Lower lobe of right lung (tissue), 2 donors: Measurements from ENCODE around the gene ARHGAP8. TPM values are rescaled to one million over a fixed set of nuclear protein-coding genes. Genes with fewer than 3 reads are reported as not detected.
A peak's percentile ranks its signal among the peaks of the same experiment; 100 is the strongest.
"Not testable (repeated sequence)": the region's sequence is repeated elsewhere in the genome, so short reads cannot be mapped to it uniquely, and the experiment has no call there.

Experiments
- ATAC-seq, 2 donors: fragments of 200-7000 bp; cut with Tn5 transposase; one replicate each; pipeline ENCODE4 v1.9.1; 2020 to 2022; ENCODE audit warnings: mild to moderate bottlenecking in 2 of 2, moderate library complexity in 2 of 2
- DNase-seq: peaks from one replicate; pipeline ENCODE4 v3.0.0-alpha.2; 2020
- H3K27ac ChIP-seq: fragments of 200-600 bp; one replicate; pipeline ENCODE4 v1.8.0; 2022
- H3K27me3 ChIP-seq: fragments of 200-600 bp; one replicate; pipeline ENCODE4 v1.8.0; 2022; ENCODE audit warnings: low read depth
- H3K36me3 ChIP-seq: fragments of 200-600 bp; one replicate; pipeline ENCODE4 v1.8.0; 2022; ENCODE audit warnings: mild to moderate bottlenecking
- H3K4me1 ChIP-seq: fragments of 200-600 bp; one replicate; pipeline ENCODE4 v1.8.0; 2022
- H3K4me3 ChIP-seq: fragments of 200-600 bp; one replicate; pipeline ENCODE4 v1.8.0; 2022; ENCODE audit warnings: mild to moderate bottlenecking
- H3K9me3 ChIP-seq: fragments of 200-600 bp; one replicate; pipeline ENCODE4 v1.8.0; 2022
- CTCF ChIP-seq: fragments of 200-600 bp; IDR thresholded peaks from one replicate; pipeline ENCODE4 v1.8.0; 2022; ENCODE audit warnings: antibody characterized with exemption, mild to moderate bottlenecking
- intact Hi-C: fragments of 100-400 bp; cut with DNase I; formaldehyde crosslinking; loops from one replicate; pipeline ENCODE4 v1.11.0; 2022
- total RNA-seq: library from RNA; stranded (reverse); fragmentation: NEBNext Ultra II Directional; extraction: Animal tissue kit (Norgen Biotek cat#: 25700); gene quantifications from one replicate; pipeline ENCODE4 v1.2.1, GENCODE V29; 2021
- donor health status: DM: no; HTN: yes; CAD: no; lungs with severe emphysema.

The ARHGAP8 gene
- total RNA-seq, 1 donor from 2014 or later: 18.2 TPM

- Histone ChIP-seq H3K27ac (no peak overlapping the region), H3K4me3 (no peak overlapping the region), H3K36me3 (no peaks in the 10 kb centered on the region), H3K4me1 (no peaks in the 10 kb centered on the region), H3K27me3 (peaks cover 5% of the 10 kb centered on the region), H3K9me3 (no peaks in the 10 kb centered on the region)
- DNase-seq (no peak), ATAC-seq (no peak)
- intact Hi-C loops: no loop called here
- no peak for TF ChIP-seq CTCF
Measured at GRCh38 chr22:44743247-44743646, 9.1 kb upstream of the ARHGAP8 start.

- no peaks in the 10 kb centered on the region for H3K9me3 ChIP-seq
- DNase-seq: no peak
- intact Hi-C loops: no loop called here
- no peak for ATAC-seq
- H3K27me3 ChIP-seq: peaks cover 3% of the 10 kb centered on the region
- no peak for TF ChIP-seq CTCF
- no peaks in the 10 kb centered on the region for H3K4me1 ChIP-seq
- H3K27ac ChIP-seq: no peak overlapping the region
- no peaks in the 10 kb centered on the region for H3K36me3 ChIP-seq
- no peak overlapping the region for H3K4me3 ChIP-seq
Measured at GRCh38 chr22:44743804-44744211, 8.6 kb upstream of the ARHGAP8 start.

- Histone ChIP-seq H3K27ac (peak overlapping the region; percentile 31), H3K4me1 (no peaks in the 10 kb centered on the region), H3K9me3 (no peaks in the 10 kb centered on the region), H3K36me3 (no peaks in the 10 kb centered on the region), H3K27me3 (peaks cover 3% of the 10 kb centered on the region), H3K4me3 (no peak overlapping the region)
- no peak for TF ChIP-seq CTCF
- ATAC-seq (no peak), DNase-seq (no peak)
- intact Hi-C loops: no loop called here
Measured at GRCh38 chr22:44745853-44746789, 6.3 kb upstream of the ARHGAP8 start.

GRCh38 chr22:44747784-44748127, 4.6 kb upstream of the ARHGAP8 start:
- intact Hi-C loops, DNase-seq: not testable (repeated sequence)

GRCh38 chr22:44748524-44748923, 3.9 kb upstream of the ARHGAP8 start:
- no peak for DNase-seq
- Histone ChIP-seq H3K36me3 (no peaks in the 10 kb centered on the region), H3K4me3 (no peak overlapping the region), H3K9me3 (no peaks in the 10 kb centered on the region), H3K27ac (no peak overlapping the region), H3K4me1 (peaks cover 4% of the 10 kb centered on the region), H3K27me3 (peaks cover 18% of the 10 kb centered on the region)
- no peak for TF ChIP-seq CTCF
- no peak for ATAC-seq
- intact Hi-C loops: no loop called here

More at GRCh38 chr22:44747784-44748127, 4.6 kb upstream of the ARHGAP8 start:
- not testable (repeated sequence) for ATAC-seq, H3K4me1 ChIP-seq, H3K4me3 ChIP-seq, H3K9me3 ChIP-seq, H3K27ac ChIP-seq, H3K36me3 ChIP-seq
- peaks cover 13% of the 10 kb centered on the region for H3K27me3 ChIP-seq

GRCh38 chr22:44750481-44750880, 1.9 kb upstream of the ARHGAP8 start:
- ATAC-seq: no peak
- H3K36me3 ChIP-seq: no peaks in the 10 kb centered on the region
- intact Hi-C loops: no loop called here

More at GRCh38 chr22:44750481-44750880, 1.9 kb upstream of the ARHGAP8 start:
- no peak for TF ChIP-seq CTCF
- DNase-seq: no peak
- H3K4me3 ChIP-seq: no peak overlapping the region
- no peak overlapping the region for H3K27ac ChIP-seq
- peaks cover 16% of the 10 kb centered on the region for H3K4me1 ChIP-seq
- H3K9me3 ChIP-seq: no peaks in the 10 kb centered on the region
- H3K27me3 ChIP-seq: peaks cover 31% of the 10 kb centered on the region
